ENCODE measurements around the gene RAB7A.

DNA sequence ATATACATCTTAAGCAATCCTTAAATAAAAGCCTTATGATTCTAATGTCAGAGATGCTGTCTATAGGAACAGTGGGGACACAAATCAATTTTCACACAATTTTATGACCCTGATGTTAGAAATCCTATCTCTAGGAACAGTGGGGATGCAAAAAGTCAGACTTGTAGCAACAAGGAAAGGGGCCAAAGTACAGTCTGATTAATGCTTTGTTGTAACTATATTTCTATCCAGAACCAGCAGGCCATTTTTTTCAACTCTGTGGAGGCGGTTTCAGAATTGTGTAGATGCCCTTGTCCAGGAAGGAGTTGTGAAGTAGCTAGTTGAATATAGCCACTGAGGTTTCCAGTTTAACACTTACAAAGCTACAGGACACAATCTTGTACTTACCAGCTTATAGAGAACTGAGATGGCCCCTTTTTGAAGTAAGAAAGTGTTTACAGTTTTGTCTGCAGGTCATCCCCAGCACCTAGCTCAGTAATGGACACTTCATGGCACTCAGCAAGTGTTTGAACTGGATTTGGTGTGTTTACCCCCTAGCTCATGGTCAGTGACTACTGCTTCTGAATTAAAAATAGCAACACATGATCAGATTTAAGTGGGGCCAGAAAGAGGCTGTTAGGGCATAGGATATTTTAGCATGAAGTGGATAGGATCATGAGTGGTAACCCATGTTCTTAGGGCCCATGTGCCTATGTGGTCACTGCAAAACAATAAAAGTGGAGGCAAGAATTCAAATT is 54.3 kb downstream of the RAB7A start:
- TF ChIP-seq EZH2phosphoT487 (IDR thresholded peaks at IDR 0.05; ENCODE audit: insufficient read depth, low read depth) = no peak
- TF ChIP-seq EZH2 (IDR thresholded peaks at IDR 0.05; ENCODE audit: insufficient read depth, poor library complexity, severe bottlenecking) = no peak
